DND-41 (cell line): ENCODE data around the gene ICAM2.
A peak's percentile ranks its signal among the peaks of the same experiment; 100 is the strongest.

Experiments
- ATAC-seq: fragments of 200-7000 bp; cut with Tn5 transposase; 3 replicates; pipeline ENCODE4 v1.9.1; 2021; ENCODE audit warnings: low read depth; ENCODE audit not compliant: insufficient read depth
- DNase-seq: peaks from one replicate; pipeline ENCODE4 v3.0.0-alpha.2; 2020
- H2AFZ ChIP-seq: 2 replicates; pipeline ENCODE4 v1.6.0; 2012; ENCODE audit warnings: low read depth, low read length
- H3K27ac ChIP-seq: 2 replicates; pipeline ENCODE4 v1.5.1; 2012; ENCODE audit warnings: low read length, inconsistent platforms
- H3K27me3 ChIP-seq: fragments of 200-600 bp; sonication (generic); 2 replicates; pipeline ENCODE4 v1.6.0; 2012; ENCODE audit warnings: low read length, mild to moderate bottlenecking, inconsistent platforms; ENCODE audit not compliant: insufficient read depth, poor library complexity
- H3K36me3 ChIP-seq: 2 replicates; pipeline ENCODE4 v1.5.1; 2012; ENCODE audit warnings: low read length, inconsistent platforms; ENCODE audit not compliant: insufficient read depth
- H3K4me1 ChIP-seq: 2 replicates; pipeline ENCODE4 v1.5.1; 2012; ENCODE audit warnings: mild to moderate bottlenecking, low read length; ENCODE audit not compliant: insufficient read depth
- H3K4me2 ChIP-seq: 2 replicates; pipeline ENCODE4 v1.6.0; 2012; ENCODE audit warnings: mild to moderate bottlenecking, moderate library complexity, low read length, inconsistent platforms; ENCODE audit not compliant: insufficient read depth
- H3K4me3 ChIP-seq, 2 experiments: fragments of 200-600 bp in 1 of 2; shearing (Covaris generic) in 1 of 2; 2 replicates each; pipeline ENCODE4 v1.5.1; 2012 to 2016; ENCODE audit warnings: inconsistent platforms in 2 of 2, low read length in 2 of 2, mild to moderate bottlenecking in 2 of 2, low read depth in 1 of 2, moderate library complexity in 1 of 2
- H3K79me2 ChIP-seq: 2 replicates; pipeline ENCODE4 v1.6.0; 2012; ENCODE audit warnings: low read length, inconsistent platforms; ENCODE audit not compliant: insufficient read depth
- H3K9ac ChIP-seq: 2 replicates; pipeline ENCODE4 v1.6.0; 2012; ENCODE audit warnings: low read depth, mild to moderate bottlenecking, inconsistent platforms, low read length, moderate library complexity
- H3K9me3 ChIP-seq: 2 replicates; pipeline ENCODE4 v1.5.1; 2012; ENCODE audit warnings: low read length, moderate library complexity, mild to moderate bottlenecking, inconsistent platforms; ENCODE audit not compliant: insufficient read depth, severe bottlenecking
- H4K20me1 ChIP-seq: 2 replicates; pipeline ENCODE4 v1.6.0; 2012; ENCODE audit warnings: low read length; ENCODE audit not compliant: insufficient read depth
- CTCF ChIP-seq: IDR thresholded peaks from 2 replicates; pipeline ENCODE4 v1.5.1; 2012; ENCODE audit warnings: borderline replicate concordance, low read length, moderate library complexity, mild to moderate bottlenecking; ENCODE audit not compliant: poor library complexity, severe bottlenecking; ENCODE audit errors: extremely low read depth
- EZH2 ChIP-seq: IDR thresholded peaks from 3 replicates; pipeline ENCODE4 v1.6.1; 2012; ENCODE audit warnings: borderline replicate concordance, low read depth, mild to moderate bottlenecking, moderate library complexity, low read length, inconsistent platforms; ENCODE audit not compliant: severe bottlenecking

The ICAM2 gene

GRCh38 chr17:64017381-64017980 is 3.0 kb downstream of the ICAM2 start:
- ATAC-seq (no peak), DNase-seq (no peak)
- Histone ChIP-seq H3K4me1 (peaks cover 78% of the 10 kb centered on the region), H3K27ac (peak overlapping the region; percentile 49), H3K79me2 (peaks cover 65% of the 10 kb centered on the region), H3K9me3 (no peaks in the 10 kb centered on the region), H3K27me3 (no peaks in the 10 kb centered on the region), H2AFZ (no peak overlapping the region), H3K9ac (no peak overlapping the region), H3K4me3 (no peak overlapping the region), H3K36me3 (no peaks in the 10 kb centered on the region), H3K4me2 (peak overlapping the region; percentile 32), H4K20me1 (no peaks in the 10 kb centered on the region)
- TF ChIP-seq EZH2 = no peak
- TF ChIP-seq CTCF = peak; percentile 35

GRCh38 chr17:64016974-64017373 is 3.5 kb downstream of the ICAM2 start:
- TF ChIP-seq CTCF = no peak
- no peak for TF ChIP-seq EZH2
- ATAC-seq (no peak), DNase-seq (no peak)
- no peaks in the 10 kb centered on the region for H3K27me3 ChIP-seq
- H3K27ac ChIP-seq = peak overlapping the region; percentile 59
- H3K4me1 ChIP-seq = peaks cover 77% of the 10 kb centered on the region
- no peak overlapping the region for H2AFZ ChIP-seq
- peak overlapping the region; percentile 55 for H3K4me2 ChIP-seq
- H3K9ac ChIP-seq = peak overlapping the region; percentile 30
- no peak overlapping the region for H3K4me3 ChIP-seq
- no peaks in the 10 kb centered on the region for H4K20me1 ChIP-seq
- H3K79me2 ChIP-seq = peaks cover 69% of the 10 kb centered on the region
- H3K9me3 ChIP-seq = no peaks in the 10 kb centered on the region
- no peaks in the 10 kb centered on the region for H3K36me3 ChIP-seq

GRCh38 chr17:64016231-64016784 is 4.1 kb downstream of the ICAM2 start:
- Histone ChIP-seq H4K20me1 (no peaks in the 10 kb centered on the region), H3K9me3 (no peaks in the 10 kb centered on the region), H2AFZ (no peak overlapping the region), H3K4me3 (peak overlapping the region in 1 of 2 experiments; percentile 40; a peak in 2 of 4 replicates), H3K79me2 (peaks cover 73% of the 10 kb centered on the region), H3K27me3 (no peaks in the 10 kb centered on the region), H3K27ac (peak overlapping the region; percentile 59), H3K36me3 (no peaks in the 10 kb centered on the region), H3K4me2 (peak overlapping the region; percentile 55), H3K4me1 (peaks cover 70% of the 10 kb centered on the region), H3K9ac (peak overlapping the region; percentile 30)
- ATAC-seq (0 out of 3 replicates have a peak, but pooled peaks have one; percentile 26), DNase-seq (peak; percentile 46)
- TF ChIP-seq CTCF (peak; percentile 50), EZH2 (no peak)
